NCI-H774 (cell line): ENCODE data around the gene HPS4.

Source experiments
- DNase-seq: peaks from one replicate; lab custom pipeline; 2025; lab: John Stamatoyannopoulos, UW

Gene HPS4

GRCh38 chr22:26496456-26496855 is 12.9 kb upstream of the HPS4 start:
- DNase-seq, result no peak

DNA sequence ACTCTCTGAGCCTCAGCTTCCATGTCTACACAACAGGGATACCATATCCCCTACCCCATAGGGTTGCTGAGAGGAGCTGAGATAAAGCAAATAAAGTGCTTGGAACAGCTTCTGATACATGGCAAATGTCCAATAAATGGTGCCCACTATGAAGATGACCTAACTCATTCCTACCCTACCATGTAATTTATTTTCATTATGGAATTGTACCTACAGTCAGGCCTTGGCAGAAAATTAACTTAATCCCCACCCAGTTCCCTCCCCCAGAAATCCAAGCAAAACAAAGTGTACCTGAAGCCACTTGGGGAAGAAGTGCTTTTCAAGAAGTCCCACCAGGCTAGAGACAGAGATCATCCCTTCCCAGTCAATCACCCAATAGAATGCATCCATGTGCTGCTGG is 10.9 kb upstream of the HPS4 start:
- DNase-seq, result no peak

DNA sequence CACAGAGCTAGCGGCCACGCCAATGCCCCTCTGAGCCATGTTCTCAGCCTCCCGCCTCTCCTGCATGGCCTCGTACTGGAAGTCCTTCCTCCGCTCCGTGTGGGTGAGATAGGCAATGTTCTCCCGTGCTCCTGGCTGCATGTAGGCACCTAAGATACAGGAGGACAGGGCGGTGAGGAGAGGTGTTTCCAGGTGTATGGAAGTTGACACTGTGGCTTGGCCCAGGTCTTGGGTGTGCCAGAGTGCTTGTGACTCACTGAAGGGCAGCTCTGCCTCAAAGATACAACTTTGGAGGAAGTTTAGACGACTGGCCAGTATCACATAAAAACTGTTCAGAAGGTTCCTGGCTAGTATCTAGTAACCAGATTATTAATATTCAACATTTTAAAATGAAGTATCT is 8.6 kb upstream of the HPS4 start:
- no peak for DNase-seq

GRCh38 chr22:26489447-26490036 is 6.0 kb upstream of the HPS4 start:
- no peak for DNase-seq

DNA sequence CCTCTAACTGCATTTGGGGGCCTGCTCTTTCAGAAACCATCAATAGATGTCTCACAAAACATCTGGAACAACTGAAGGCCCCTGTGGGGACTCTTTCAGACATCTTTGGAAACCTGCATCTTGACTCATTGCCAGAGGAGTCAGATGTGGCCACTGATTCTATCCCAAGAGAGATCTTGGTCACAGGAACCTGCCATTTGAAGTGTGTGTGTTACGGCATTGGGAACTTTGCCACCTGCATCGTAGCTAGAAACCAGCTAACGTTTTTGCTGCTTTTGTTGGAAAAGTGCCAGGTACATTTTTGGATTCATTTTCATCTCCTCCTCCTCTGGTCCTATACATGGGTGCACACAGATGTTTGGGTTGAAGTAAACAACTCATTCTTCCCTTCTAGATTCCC is 4.4 kb upstream of the HPS4 start:
- no peak for DNase-seq

DNA sequence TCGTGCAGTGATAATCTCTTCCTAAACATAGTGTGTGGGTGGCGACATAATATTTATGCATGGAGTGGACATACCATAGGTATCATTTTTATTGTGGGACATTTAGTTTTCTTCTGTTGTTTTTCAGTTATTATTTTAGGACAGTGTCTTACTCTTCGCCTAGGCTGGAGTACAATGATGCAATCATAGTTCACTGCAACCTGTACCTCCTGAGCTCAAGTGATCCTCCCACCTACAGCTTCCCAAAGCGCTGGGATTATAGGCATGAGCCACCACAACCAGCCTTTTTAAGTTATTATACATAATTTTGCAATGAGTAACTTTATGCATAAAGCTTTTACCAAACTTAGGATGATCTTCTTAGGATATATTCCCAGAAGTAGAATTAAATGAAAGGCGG is 2.8 kb upstream of the HPS4 start:
- DNase-seq, result no peak

DNA sequence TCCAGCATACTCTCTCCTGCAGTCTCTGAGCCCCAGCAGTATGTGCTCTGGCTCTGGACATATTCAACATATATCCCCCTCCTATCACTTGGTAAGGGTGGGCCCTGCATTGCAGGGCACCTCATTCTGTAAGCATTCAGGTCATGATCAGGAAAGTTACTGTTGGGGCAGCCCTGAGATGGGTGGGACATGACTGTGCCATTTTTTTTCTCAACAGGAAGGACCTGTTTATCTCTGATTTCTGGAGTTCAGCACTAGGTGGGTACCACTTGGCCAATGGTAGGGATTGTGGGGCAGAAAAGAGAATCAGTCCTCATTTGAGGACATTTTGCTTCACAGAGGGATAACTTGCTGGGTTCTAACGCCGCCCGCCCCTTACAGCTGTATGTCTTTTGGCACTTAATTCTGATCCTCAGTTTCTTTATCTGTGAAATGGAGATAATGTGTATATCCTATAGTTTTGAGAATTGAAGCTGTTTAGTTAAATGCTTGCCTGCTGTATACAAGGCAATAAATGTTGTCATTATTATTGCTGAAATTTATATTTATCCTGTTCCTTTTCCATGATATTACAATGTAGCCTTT is 2.3 kb upstream of the HPS4 start:
- DNase-seq, result no peak

DNA sequence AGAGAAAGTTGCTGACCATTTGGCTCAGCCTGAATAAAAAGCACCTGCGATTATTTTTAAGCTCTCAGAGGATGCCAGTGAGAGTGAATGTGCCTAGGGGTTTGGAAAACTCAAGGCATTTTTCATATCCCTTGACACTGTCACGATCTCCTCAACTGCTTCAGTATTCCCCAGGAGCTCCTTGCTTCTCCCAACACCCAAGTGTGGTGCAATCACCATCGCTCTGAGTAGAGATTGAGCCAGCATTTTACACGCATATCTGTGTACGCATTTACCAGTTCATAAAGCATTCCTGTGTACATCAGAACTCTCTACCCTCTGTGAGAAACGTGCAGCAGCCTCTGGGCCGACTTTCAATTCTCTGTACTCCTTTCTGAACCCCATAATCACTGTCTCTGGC is 1.4 kb upstream of the HPS4 start:
- no peak for DNase-seq

DNA sequence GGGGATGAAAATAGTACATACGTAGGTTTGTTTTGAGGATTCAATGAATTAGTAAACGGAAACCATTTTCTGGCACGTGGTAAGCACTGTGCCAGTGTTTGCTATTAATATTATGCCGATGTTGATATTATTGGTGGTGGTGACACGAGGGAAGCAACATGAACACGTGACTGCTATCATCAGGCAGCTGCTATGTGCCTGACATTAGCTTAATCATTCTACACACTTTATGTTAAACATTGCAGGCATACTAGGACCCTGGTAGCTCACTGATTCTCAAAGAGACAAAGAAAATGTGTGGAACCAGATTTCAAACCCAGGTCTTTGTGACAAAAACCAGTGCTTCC is 750 bp upstream of the HPS4 start:
- DNase-seq, result no peak

DNA sequence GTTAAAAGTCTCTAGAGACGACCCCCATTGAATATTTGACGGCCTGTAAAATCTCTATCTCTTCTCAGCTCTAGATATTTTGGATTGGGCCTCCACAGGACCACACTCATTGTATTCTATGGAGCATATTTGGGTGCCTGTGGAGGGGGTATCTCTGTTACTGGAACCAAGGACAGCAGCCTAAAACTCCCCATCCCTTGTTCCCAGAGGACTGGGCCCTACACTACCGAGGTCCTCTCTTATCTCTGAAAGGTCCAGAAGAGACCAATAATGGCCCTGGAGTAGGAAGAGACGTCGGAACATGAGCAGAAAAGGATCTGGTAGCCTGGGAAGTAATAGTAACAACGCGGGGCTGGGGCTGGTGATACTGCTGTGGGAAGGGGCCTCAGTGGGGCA is 542 bp downstream of the HPS4 start:
- no peak for DNase-seq

- DNase-seq, result no peak
These were observed 1.4 kb downstream of the HPS4 start for GRCh38 chr22:26482161-26482560.

DNA sequence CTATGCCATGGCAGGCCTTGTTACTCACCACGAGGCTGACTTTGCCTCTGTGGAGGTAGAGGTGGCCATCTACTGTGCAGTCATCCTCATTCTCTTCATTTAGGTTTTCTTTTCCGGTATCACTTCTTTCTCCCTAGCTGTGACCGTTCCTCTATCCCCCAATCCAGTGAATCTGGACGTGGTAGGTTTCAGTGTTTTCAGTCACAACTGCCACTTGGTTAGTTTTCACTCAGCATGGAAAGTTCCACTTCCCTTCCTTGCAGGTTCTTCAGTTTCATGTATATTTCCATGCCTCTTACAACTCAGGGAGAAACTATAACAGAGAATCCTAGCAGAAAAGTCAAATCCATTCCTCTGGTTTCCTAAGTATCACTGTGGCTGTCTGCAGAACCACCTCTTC is 1.9 kb downstream of the HPS4 start:
- no peak for DNase-seq

DNA sequence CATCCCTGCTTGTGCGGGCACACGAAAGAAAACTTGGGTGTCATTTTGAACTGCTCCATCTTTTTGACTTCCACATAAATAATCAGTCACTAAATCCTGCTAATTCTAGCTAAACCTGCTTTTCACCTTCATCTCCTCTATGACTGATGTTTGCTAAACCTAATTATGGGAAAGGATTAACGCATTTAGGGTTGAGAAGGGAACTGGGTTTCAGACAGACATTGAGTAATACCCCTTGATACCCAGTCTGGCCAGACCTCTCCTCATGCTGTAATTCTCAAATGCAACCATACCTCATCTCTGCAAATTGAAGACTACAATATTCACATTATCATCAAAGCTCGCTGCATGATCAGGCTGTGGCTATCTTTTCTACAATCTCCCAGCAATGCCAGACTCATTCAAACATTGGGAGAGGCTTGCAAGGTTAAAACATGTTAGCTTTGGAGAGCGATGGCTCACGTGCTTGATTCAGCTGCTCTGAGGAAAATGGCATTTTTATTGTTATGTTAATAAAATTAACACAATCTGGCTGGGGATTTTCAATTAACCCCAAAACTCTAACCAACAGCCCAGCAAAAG is 2.4 kb downstream of the HPS4 start:
- DNase-seq, result no peak

DNA sequence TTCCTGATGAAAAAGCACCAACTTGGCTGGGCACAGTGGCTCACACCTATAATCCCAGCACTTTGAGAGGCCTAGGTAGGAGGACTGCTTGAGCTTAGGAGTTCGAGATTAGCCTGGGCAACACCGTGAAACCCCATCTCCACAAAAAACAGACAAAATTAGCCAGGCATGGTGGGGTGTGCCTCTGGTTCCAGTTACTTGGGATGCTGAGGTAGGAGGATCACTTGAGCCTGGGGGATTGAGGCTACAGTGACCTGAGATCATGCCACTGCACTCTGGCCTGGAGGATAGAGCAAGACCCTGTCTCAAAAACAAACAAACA is 3.0 kb downstream of the HPS4 start:
- DNase-seq, result no peak

DNA sequence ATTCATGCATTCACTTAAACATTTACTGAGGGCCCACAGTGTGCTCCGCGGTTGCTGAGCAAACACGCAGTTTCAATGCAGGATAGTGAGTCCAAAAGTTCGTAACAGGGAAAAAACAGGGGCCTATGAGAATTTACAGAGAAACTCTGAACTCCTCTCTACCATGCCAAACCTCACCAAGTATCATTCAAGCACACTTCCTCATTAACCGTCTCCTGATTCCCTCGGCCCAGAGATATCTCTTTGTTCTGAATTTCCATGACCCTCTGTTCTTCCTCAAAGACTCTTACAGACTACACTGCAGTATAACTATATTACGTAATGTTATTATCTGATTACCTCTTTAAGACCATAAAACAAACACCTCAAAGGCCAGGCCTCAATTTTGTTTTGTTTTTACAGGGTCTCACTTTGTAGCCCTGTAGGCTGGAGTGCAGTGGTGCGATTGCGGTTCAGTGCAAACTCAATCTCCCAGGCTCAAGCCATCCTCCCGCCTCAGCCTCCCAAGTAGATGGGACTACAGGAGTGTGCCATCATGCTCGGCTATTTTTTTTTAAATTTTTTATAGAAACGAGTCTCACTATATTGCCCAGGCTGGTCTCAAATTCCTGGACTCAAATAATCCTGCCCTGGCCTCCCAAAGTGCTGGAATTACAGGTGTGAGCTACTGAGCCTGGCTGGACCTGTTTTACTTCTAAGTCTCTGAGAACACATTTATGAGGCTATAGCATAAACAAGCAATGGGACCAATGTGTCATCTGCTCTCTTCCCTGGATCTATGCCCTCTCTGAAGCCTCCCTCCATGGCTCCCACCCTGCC is 3.6 kb downstream of the HPS4 start:
- no peak for DNase-seq

GRCh38 chr22:26479043-26479791 is 4.4 kb downstream of the HPS4 start:
- no peak for DNase-seq

DNA sequence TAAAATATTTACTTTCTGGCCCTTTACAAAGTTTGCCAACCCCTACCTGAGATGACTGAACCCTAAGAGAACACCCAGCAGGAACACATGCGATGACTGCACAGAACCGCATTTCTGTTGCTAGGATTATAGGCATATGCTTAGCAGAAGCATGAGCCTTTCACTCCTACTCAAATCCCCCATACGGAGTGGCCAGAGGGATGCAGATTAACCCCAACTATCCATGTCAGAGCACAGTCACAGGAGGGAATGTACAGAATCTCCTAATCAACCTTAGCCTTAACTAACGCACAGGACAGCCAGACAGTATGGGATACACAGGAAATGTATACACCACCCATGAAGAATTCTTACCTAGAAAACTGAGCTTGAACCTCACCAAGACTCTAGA is 6.2 kb downstream of the HPS4 start:
- no peak for DNase-seq

DNA sequence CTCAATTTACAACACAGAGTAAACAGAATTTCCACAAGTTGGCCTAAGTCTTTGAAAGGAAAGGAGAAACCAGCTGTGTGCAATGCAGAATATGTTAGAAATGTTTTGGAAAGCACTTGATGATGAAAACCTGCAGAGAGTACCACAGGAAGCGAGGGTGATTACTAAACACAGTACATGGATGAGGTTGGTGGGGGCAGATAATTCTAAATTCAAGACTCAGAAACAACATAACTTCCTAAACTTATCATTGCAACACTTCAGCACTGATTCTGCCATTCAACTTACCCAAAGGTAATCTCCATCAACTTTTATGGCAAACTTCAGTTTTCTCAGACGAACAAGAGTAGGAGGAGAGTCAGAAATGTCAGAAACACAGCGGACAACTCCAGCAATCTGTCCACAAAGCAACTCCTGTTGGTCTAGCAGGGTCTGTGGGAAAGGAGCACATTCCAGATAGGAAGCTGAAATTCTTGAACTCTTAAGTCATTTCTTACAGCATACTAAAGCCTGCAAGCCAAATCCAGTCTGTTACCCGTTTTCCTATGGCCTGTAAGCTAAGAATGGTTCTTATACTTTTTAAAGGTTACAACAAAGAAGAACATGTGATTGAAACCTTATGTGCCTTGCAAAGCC is 6.8 kb downstream of the HPS4 start:
- no peak for DNase-seq

- no peak for DNase-seq
These were observed 8.9 kb downstream of the HPS4 start for GRCh38 chr22:26474682-26475081.

DNA sequence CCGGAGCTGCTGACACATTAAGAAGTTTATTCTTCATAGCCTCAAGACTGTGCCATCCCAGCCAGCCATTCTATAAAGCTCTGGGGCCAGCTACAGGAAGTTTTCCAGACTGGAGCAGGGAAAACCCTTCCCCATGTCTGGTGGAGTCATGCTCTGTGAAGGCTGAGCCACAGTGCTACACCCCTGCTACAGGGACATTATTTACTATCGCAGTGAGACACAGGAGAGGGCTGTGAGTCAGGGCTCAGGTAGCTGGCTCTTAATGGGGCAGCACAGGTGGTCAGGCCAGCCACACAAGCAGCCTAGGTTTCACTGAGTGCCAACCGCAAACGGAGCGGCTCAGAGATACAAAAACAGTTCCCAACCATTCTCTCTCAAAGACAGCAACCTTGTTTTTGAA is 12.1 kb downstream of the HPS4 start:
- no peak for DNase-seq

DNA sequence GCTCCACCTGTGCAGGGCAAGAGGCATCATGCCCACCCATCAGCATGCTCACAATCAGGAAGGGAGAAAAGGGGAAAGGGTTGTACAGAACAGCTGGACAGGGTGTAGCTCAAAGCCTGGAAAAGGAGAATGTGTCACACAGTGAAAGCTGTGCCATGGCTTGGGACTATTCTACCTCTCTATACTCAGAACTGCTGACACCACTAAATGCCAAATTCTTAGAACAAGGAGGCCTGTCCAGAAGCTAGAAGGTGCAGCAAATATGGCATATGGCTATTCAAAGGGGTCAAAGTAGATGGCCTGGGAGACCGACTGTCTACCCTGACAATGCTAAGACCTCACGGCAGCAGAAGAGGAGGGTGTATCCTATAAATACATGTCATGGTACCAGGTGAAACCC is 12.8 kb downstream of the HPS4 start:
- DNase-seq, result no peak

DNA sequence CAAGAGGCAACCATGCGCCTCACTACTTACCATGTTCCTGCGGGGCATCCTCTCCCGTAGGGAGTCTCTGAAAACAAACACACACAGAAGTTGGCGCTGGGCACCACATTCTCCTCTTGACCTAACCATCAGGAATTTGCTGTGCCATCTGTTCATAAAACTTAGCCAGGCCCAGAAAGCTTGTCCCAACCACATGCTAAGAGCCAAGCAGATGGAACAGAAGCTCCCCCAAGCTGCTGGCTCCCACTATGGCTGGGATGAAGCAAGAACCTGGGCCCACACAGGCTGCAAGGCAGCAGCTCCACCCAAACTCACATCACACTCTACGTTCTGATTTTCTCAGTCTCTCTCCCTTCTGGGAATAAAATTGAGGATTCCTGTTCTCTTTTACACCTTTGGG is 17.4 kb downstream of the HPS4 start:
- DNase-seq, result no peak
